Neural cell (in vitro differentiated cells): ENCODE results near the gene HRH1. TPM values are rescaled to one million over a fixed set of nuclear protein-coding genes. Genes with fewer than 3 reads are reported as not detected.
"Not testable (repeated sequence)": the region's sequence is repeated elsewhere in the genome, so short reads cannot be mapped to it uniquely, and the experiment has no call there.

ENCODE experiments used
- H2AFZ ChIP-seq: fragments of 200-600, 300-800 bp; sonication (generic), shearing (Covaris generic); 2 replicates; pipeline ENCODE4 v1.6.0; 2014; ENCODE audit warnings: low read depth, mild to moderate bottlenecking, antibody characterized with exemption, low read length, moderate library complexity
- H3F3A ChIP-seq: fragments of 200-600 bp; shearing (Covaris generic); 2 replicates; pipeline ENCODE4 v1.6.1; 2016; ENCODE audit warnings: mild to moderate bottlenecking, moderate library complexity, mixed read lengths, antibody characterized with exemption, low read length; ENCODE audit not compliant: insufficient read depth, poor library complexity, severe bottlenecking
- H3K27ac ChIP-seq: fragments of 200-600, 300-800 bp; sonication (generic), shearing (Covaris generic); 2 replicates; pipeline ENCODE4 v1.5.1; 2014; ENCODE audit warnings: mild to moderate bottlenecking, low read length, moderate library complexity
- H3K27me3 ChIP-seq: fragments of 300-800, 200-600 bp; sonication (generic), shearing (Covaris generic); 2 replicates; pipeline ENCODE4 v1.6.0; 2014; ENCODE audit warnings: mild to moderate bottlenecking, low read depth, low read length, moderate library complexity; ENCODE audit not compliant: insufficient read depth
- H3K36me3 ChIP-seq: fragments of 300-800, 200-600 bp; sonication (generic), shearing (Covaris generic); 2 replicates; pipeline ENCODE4 v1.5.1; 2014; ENCODE audit warnings: mild to moderate bottlenecking, antibody characterized with exemption, low read length, moderate library complexity; ENCODE audit not compliant: insufficient read depth
- H3K4me2 ChIP-seq: fragments of 300-800, 200-600 bp; sonication (generic), shearing (Covaris generic); 2 replicates; pipeline ENCODE4 v1.6.0; 2014; ENCODE audit warnings: mild to moderate bottlenecking, low read length
- H3K4me3 ChIP-seq: fragments of 300-800, 200-600 bp; sonication (generic), shearing (Covaris generic); 2 replicates; pipeline ENCODE4 v1.5.1; 2014; ENCODE audit warnings: mild to moderate bottlenecking, low read length, moderate library complexity
- H3K79me2 ChIP-seq: fragments of 200-600 bp; shearing (Covaris generic); replicated peaks from 2 replicates; pipeline ENCODE4 v1.6.0; 2014; ENCODE audit warnings: mild to moderate bottlenecking, low read length, moderate library complexity; ENCODE audit not compliant: insufficient read depth
- H3K9ac ChIP-seq: fragments of 300-800, 200-600 bp; sonication (generic), shearing (Covaris generic); 2 replicates; pipeline ENCODE4 v1.6.1; 2016; ENCODE audit warnings: mild to moderate bottlenecking, low read length, mixed read lengths
- H3K9me2 ChIP-seq: fragments of 200-600 bp; shearing (Covaris generic); 2 replicates; pipeline ENCODE4 v1.6.1; 2016; ENCODE audit warnings: mild to moderate bottlenecking, low read length, mixed read lengths; ENCODE audit not compliant: insufficient read depth
- H3K9me3 ChIP-seq: fragments of 200-600, 300-800 bp; sonication (generic), shearing (Covaris generic); 2 replicates; pipeline ENCODE4 v1.6.1; 2016; ENCODE audit warnings: mild to moderate bottlenecking, mixed run types, low read length, moderate library complexity, mixed read lengths
- H4K20me1 ChIP-seq: fragments of 200-600 bp; shearing (Covaris generic); 2 replicates; pipeline ENCODE4 v1.6.1; 2016; ENCODE audit warnings: mild to moderate bottlenecking, mixed run types; ENCODE audit not compliant: insufficient read depth
- EP300 ChIP-seq: fragments of 450-650 bp; conservative IDR thresholded peaks from 2 replicates; pipeline ENCODE4 v1.6.1; 2014; ENCODE audit warnings: antibody characterized with exemption, mild to moderate bottlenecking, moderate library complexity; ENCODE audit not compliant: poor library complexity, severe bottlenecking
- EZH2 ChIP-seq: fragments of 200-600, 300-800 bp; shearing (Covaris generic), sonication (generic); IDR thresholded peaks from 2 replicates; pipeline ENCODE4 v1.6.1; 2014; ENCODE audit warnings: antibody characterized with exemption, low read length, borderline replicate concordance, mild to moderate bottlenecking; ENCODE audit not compliant: insufficient read depth, poor library complexity, severe bottlenecking
- MXI1 ChIP-seq: fragments of 450-650 bp; conservative IDR thresholded peaks from 2 replicates; pipeline ENCODE4 v1.6.1; 2014; ENCODE audit warnings: antibody characterized with exemption, mild to moderate bottlenecking; ENCODE audit not compliant: poor library complexity, severe bottlenecking
- POLR2AphosphoS5 ChIP-seq: IDR thresholded peaks from 2 replicates; pipeline ENCODE4 v1.6.1; 2012
- RAD21 ChIP-seq: fragments of 450-650 bp; conservative IDR thresholded peaks from 2 replicates; pipeline ENCODE4 v1.6.1; 2014; ENCODE audit warnings: antibody characterized with exemption, mild to moderate bottlenecking, moderate library complexity
- SMC3 ChIP-seq: fragments of 450-650 bp; conservative IDR thresholded peaks from 2 replicates; pipeline ENCODE4 v1.6.1; 2014; ENCODE audit warnings: antibody characterized with exemption, mild to moderate bottlenecking, moderate library complexity; ENCODE audit not compliant: poor library complexity
- TAF1 ChIP-seq: IDR thresholded peaks from 2 replicates; pipeline ENCODE4 v1.6.1; 2012; ENCODE audit warnings: low read depth
- polyA plus RNA-seq: library from polyadenylated mRNA; depleted of rRNA; stranded (reverse); fragments of >200 nt; gene quantifications from 2 replicates; pipeline ENCODE4 v1.2.3, GENCODE V29; 2014
- TF ChIP-seq, protein P1 (sequence below): IDR thresholded peaks from 2 replicates; pipeline ENCODE4 v1.6.1; 2012; ENCODE audit warnings: borderline replicate concordance
- TF ChIP-seq, protein P2 (sequence below): fragments of 450-650 bp; IDR thresholded peaks from 2 replicates; pipeline ENCODE4 v1.5.1; 2014; ENCODE audit warnings: antibody characterized with exemption, mild to moderate bottlenecking, moderate library complexity; ENCODE audit not compliant: poor library complexity, severe bottlenecking

HRH1 gene
- polyA plus RNA-seq, 1 donor from 2014 or later: 0.06 TPM

DNA sequence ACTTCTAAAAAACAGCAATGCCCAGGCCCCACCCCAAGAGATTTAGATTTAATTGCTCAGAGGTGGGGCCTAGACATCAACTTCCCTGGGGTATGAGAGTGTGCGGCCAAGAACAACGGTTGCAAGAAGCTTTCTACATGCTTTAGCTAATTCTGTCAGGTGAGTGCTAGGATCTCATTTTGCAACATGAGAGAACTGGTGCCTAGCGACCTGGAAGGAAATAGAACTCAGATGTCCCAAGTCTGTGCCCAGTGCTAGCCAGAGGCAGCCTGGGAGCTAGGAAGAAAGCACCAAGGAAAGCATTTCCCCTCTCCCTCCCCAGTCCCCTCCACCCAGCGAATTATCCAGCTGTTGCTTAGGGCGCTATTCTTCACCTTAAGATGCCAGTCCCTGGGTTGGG lies 22.9 kb upstream of the HRH1 start:
- Histone ChIP-seq H2AFZ (no peak overlapping the region), H3K79me2 (no peaks in the 10 kb centered on the region)
- TF ChIP-seq MXI1 (no peak), EP300 (no peak), SMC3 (no peak), TAF1 (no peak), POLR2AphosphoS5 (no peak), RAD21 (no peak), EZH2 (no peak)
- TF ChIP-seq, protein P1, sequence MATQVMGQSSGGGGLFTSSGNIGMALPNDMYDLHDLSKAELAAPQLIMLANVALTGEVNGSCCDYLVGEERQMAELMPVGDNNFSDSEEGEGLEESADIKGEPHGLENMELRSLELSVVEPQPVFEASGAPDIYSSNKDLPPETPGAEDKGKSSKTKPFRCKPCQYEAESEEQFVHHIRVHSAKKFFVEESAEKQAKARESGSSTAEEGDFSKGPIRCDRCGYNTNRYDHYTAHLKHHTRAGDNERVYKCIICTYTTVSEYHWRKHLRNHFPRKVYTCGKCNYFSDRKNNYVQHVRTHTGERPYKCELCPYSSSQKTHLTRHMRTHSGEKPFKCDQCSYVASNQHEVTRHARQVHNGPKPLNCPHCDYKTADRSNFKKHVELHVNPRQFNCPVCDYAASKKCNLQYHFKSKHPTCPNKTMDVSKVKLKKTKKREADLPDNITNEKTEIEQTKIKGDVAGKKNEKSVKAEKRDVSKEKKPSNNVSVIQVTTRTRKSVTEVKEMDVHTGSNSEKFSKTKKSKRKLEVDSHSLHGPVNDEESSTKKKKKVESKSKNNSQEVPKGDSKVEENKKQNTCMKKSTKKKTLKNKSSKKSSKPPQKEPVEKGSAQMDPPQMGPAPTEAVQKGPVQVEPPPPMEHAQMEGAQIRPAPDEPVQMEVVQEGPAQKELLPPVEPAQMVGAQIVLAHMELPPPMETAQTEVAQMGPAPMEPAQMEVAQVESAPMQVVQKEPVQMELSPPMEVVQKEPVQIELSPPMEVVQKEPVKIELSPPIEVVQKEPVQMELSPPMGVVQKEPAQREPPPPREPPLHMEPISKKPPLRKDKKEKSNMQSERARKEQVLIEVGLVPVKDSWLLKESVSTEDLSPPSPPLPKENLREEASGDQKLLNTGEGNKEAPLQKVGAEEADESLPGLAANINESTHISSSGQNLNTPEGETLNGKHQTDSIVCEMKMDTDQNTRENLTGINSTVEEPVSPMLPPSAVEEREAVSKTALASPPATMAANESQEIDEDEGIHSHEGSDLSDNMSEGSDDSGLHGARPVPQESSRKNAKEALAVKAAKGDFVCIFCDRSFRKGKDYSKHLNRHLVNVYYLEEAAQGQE: no peak
- TF ChIP-seq, protein P2, sequence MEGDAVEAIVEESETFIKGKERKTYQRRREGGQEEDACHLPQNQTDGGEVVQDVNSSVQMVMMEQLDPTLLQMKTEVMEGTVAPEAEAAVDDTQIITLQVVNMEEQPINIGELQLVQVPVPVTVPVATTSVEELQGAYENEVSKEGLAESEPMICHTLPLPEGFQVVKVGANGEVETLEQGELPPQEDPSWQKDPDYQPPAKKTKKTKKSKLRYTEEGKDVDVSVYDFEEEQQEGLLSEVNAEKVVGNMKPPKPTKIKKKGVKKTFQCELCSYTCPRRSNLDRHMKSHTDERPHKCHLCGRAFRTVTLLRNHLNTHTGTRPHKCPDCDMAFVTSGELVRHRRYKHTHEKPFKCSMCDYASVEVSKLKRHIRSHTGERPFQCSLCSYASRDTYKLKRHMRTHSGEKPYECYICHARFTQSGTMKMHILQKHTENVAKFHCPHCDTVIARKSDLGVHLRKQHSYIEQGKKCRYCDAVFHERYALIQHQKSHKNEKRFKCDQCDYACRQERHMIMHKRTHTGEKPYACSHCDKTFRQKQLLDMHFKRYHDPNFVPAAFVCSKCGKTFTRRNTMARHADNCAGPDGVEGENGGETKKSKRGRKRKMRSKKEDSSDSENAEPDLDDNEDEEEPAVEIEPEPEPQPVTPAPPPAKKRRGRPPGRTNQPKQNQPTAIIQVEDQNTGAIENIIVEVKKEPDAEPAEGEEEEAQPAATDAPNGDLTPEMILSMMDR: no peak

DNA sequence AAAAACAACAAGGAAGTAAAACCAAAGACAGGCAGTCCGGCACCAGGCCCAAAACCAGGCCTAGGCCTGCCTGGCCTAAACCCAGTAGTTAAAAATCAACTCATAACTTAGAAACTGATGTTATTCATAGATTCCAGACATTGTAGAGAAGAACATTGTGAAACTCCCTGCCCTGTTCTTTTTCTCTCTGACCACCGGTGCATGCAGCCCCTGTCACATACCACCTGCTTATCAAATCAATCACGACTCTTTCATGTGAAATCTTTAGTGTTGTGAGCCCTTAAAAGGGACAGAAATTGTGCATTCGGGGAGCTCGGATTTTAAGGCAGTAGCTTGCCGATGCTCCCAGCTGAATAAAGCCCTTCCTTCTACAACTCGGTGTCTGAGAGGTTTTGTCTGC lies 22.4 kb upstream of the HRH1 start:
- H4K20me1 ChIP-seq, H3K36me3 ChIP-seq, H3K4me3 ChIP-seq, H3K27ac ChIP-seq, H3K79me2 ChIP-seq, H2AFZ ChIP-seq, H3F3A ChIP-seq, H3K9me2 ChIP-seq, H3K4me2 ChIP-seq, H3K27me3 ChIP-seq, H3K9ac ChIP-seq, H3K9me3 ChIP-seq: not testable (repeated sequence)

More for the DNA sequence above, 22.9 kb upstream of the HRH1 start:
- no peaks in the 10 kb centered on the region for H3F3A ChIP-seq
- no peaks in the 10 kb centered on the region for H3K9me3 ChIP-seq
- H3K9ac ChIP-seq: no peak overlapping the region
- no peaks in the 10 kb centered on the region for H3K9me2 ChIP-seq
- H3K36me3 ChIP-seq: no peaks in the 10 kb centered on the region
- H3K4me3 ChIP-seq: no peak overlapping the region
- no peak overlapping the region for H3K27ac ChIP-seq
- H4K20me1 ChIP-seq: no peaks in the 10 kb centered on the region
- no peaks in the 10 kb centered on the region for H3K27me3 ChIP-seq
- H3K4me2 ChIP-seq: no peak overlapping the region

DNA sequence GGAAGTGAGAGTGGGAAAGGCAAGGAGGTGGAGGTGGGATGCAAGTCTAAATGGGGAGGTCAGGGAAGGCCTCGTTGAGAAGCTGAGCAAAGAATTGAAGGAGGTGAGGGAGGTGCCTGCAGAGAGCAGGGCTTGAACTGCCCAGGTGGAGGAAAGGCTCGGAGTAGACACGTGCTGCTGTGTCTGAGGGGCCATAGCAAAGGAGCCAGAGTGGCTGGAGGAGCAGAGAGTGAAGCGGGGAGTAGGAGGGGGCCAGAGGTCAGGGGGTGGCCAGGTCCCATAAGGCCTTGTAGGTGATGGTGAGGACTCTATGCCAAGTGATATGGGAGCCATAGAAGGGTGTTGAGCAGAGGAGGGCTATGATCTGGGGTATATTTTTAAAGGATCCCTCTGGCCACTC lies 21.4 kb upstream of the HRH1 start:
- Histone ChIP-seq H3K9me2 (no peaks in the 10 kb centered on the region), H3K9ac (no peak overlapping the region), H3K27me3 (no peaks in the 10 kb centered on the region), H3K9me3 (no peaks in the 10 kb centered on the region), H2AFZ (no peak overlapping the region), H3K27ac (no peak overlapping the region), H3K36me3 (no peaks in the 10 kb centered on the region), H3K79me2 (no peaks in the 10 kb centered on the region), H3K4me3 (no peak overlapping the region), H3F3A (no peaks in the 10 kb centered on the region), H3K4me2 (no peak overlapping the region), H4K20me1 (no peaks in the 10 kb centered on the region)
- no peak for TF ChIP-seq POLR2AphosphoS5
- TF ChIP-seq, protein P2: no peak
- no peak for TF ChIP-seq TAF1
- no peak for TF ChIP-seq SMC3
- TF ChIP-seq EZH2: no peak
- no peak for TF ChIP-seq EP300
- TF ChIP-seq, protein P1: no peak
- TF ChIP-seq RAD21: no peak
- no peak for TF ChIP-seq MXI1
